ENCODE measurements around the gene DMRTA2. TPM values are rescaled to one million over a fixed set of nuclear protein-coding genes. Genes with fewer than 3 reads are reported as not detected.

DMRTA2 gene
- total RNA-seq (ENCODE audit: low replicate concordance), result 0.08 TPM in 1 of 2 replicates, not detected in the other

GRCh38 chr1:50422946-50423669, at the start of gene DMRTA2:
DMRTA2 (minus strand) TSS chr1:50423443; CDS start chr1:50421536, 1,907 bp downstream.

Data from smooth muscle cell of the coronary artery (primary cell).